Breast epithelium (tissue), 3 donors: ENCODE results near the gene MGAT5B.

Experiments
- POLR2AphosphoS5 ChIP-seq, 3 donors: sonication (generic); formaldehyde crosslinking; IDR thresholded peaks; one replicate each; pipeline ENCODE4 v1.6.1; 2017; ENCODE audit warnings: antibody characterized with exemption in 3 of 3
- TF ChIP-seq, protein P1 (sequence below), 3 donors: fragments of 450-650 bp; IDR thresholded peaks; one replicate each; pipeline ENCODE4 v1.5.1; 2016 to 2017; ENCODE audit warnings: antibody characterized with exemption in 3 of 3, mild to moderate bottlenecking in 3 of 3, moderate library complexity in 3 of 3

DNA sequence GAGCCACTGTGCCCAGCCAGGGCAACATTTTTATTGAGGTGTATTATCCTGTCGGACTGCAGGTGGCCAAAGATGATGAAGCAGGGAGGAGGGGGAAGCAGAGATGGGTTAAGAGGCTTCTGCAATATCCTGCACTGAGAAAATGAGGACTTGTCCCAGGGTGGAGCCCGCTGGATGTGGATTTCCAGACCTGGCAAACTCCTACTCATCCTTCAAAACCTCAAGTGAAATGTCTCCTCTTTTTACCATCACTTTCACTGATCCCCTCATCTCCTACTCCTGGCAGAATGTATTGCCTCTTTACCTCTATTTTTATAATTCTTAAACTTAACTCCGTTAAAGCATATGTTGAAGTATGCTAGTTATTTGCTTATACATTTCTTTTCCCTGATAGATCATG is 60.9 kb downstream of the MGAT5B start:
- TF ChIP-seq, protein P1, sequence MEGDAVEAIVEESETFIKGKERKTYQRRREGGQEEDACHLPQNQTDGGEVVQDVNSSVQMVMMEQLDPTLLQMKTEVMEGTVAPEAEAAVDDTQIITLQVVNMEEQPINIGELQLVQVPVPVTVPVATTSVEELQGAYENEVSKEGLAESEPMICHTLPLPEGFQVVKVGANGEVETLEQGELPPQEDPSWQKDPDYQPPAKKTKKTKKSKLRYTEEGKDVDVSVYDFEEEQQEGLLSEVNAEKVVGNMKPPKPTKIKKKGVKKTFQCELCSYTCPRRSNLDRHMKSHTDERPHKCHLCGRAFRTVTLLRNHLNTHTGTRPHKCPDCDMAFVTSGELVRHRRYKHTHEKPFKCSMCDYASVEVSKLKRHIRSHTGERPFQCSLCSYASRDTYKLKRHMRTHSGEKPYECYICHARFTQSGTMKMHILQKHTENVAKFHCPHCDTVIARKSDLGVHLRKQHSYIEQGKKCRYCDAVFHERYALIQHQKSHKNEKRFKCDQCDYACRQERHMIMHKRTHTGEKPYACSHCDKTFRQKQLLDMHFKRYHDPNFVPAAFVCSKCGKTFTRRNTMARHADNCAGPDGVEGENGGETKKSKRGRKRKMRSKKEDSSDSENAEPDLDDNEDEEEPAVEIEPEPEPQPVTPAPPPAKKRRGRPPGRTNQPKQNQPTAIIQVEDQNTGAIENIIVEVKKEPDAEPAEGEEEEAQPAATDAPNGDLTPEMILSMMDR (IDR thresholded peaks at IDR 0.05), result no peak
- no peak for TF ChIP-seq POLR2AphosphoS5 (IDR thresholded peaks at IDR 0.05)
